Caki2 (cell line): ENCODE results near the gene MRM3. TPM values are rescaled to one million over a fixed set of nuclear protein-coding genes. Genes with fewer than 3 reads are reported as not detected.
A peak's percentile ranks its signal among the peaks of the same experiment; 100 is the strongest.
"Not testable (repeated sequence)": the region's sequence is repeated elsewhere in the genome, so short reads cannot be mapped to it uniquely, and the experiment has no call there.

Experiments
- DNase-seq: peaks from one replicate; pipeline ENCODE4 v3.0.0-alpha.2; 2015; ENCODE audit warnings: low read depth
- in situ Hi-C: cut with HindIII; loops from 2 replicates; pipeline ENCODE4 v1.10.0; 2016; ENCODE audit warnings: low sequenced_read_pairs, low pct_unique_long_range_greater_than_20kb, mixed read lengths
- total RNA-seq: library from RNA; depleted of rRNA; stranded (reverse); fragments of >200 nt; shearing (Covaris generic); gene quantifications from 2 replicates; pipeline ENCODE4 v1.2.3, GENCODE V29; 2014; ENCODE audit warnings: low replicate concordance

Gene MRM3
- total RNA-seq, 1 experiment from 2014 or later, result 36.2 TPM

- in situ Hi-C loops, result no loop called here
- no peak for DNase-seq
Measured at GRCh38 chr17:806346-806745, 24.2 kb downstream of the MRM3 start.

- in situ Hi-C loops, result no loop called here
- no peak for DNase-seq
Measured at GRCh38 chr17:806781-807522, 24.8 kb downstream of the MRM3 start.

GRCh38 chr17:807523-808294 is 25.6 kb downstream of the MRM3 start:
- no peak for DNase-seq
- in situ Hi-C loops, result no loop called here

GRCh38 chr17:811051-811784 is 29.1 kb downstream of the MRM3 start:
- in situ Hi-C loops, result no loop called here
- no peak for DNase-seq

DNA sequence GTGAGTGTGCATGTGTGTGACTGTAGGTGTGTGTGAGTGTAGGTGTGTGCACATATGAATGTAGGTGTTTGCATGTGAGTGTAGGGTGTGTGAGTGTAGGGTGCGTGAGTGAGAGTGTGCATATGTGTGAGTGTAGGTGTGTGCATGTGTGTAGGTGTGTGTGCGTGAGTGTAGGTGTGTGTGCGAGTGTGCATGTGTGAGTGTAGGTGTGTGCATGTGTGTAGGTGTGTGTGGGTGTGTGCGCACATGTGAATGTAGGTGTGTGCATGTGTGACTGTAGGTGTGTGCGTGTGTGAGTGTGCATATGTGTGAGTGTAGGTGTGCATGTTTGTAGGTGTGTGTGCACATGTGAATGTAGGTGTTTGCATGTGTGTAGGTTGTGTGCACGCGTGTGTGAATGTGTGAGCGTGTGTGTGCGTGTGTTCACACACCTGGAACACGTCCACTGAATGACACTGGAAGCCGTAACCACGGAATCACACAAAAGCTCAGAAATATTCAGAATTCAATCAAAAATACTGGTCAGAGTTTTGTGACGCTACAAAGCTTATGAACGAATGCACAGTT is 30.6 kb downstream of the MRM3 start:
- no peak for DNase-seq
- in situ Hi-C loops, result no loop called here

- DNase-seq, result no peak
- in situ Hi-C loops, result no loop called here
Measured at GRCh38 chr17:814371-814770, 32.2 kb downstream of the MRM3 start.

GRCh38 chr17:819251-819650 is 37.1 kb downstream of the MRM3 start:
- no peak for DNase-seq
- in situ Hi-C loops, result no loop called here

GRCh38 chr17:823501-823902 is 41.3 kb downstream of the MRM3 start:
- DNase-seq, result no peak
- in situ Hi-C loops, result no loop called here

- in situ Hi-C loops, result no loop called here
- no peak for DNase-seq
Measured at GRCh38 chr17:824378-824777, 42.2 kb downstream of the MRM3 start.

DNA sequence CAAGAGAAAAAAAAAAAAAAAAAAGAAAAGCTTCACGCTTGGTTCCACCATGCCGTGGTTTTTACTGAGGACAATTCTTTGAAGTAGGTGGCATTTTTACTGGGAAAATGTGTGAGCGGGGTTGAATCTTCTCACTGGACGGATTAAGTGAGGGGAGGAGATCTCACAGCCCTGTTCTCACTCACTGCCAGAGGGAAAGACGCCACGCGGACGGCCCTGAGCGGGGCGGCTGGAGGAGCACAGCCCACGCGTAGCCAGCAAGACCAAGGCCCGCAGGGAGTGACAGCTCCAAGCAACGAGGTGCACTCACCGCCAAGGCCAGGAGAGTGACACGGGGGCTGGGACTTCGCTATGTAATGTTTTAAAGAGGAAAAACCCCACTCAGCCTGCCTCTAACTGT is 43.1 kb downstream of the MRM3 start:
- DNase-seq, result no peak
- in situ Hi-C loops, result no loop called here

- in situ Hi-C loops, result no loop called here
- no peak for DNase-seq
Measured at GRCh38 chr17:826778-827177, 44.6 kb downstream of the MRM3 start.

- DNase-seq, result no peak
- in situ Hi-C loops, result no loop called here
Measured at GRCh38 chr17:828761-829160, 46.6 kb downstream of the MRM3 start.

DNA sequence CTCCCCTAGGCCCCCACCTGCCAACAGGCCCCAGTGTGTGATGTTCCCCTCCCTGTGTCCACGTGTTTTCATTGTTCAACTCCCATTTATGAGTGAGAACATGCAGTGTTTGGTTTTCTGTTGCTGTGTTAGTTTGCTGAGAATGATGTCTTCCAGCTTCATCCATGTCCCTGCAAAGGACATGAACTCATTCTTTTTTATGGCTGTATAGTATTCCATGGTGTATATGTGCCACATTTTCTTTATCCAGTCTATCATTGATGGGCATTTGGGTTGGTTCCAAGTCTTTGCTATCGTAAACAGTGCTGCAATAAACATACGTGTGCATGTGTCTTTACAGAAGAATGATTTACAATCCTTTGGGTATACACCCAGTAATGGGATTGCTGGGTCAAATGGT is 47.5 kb downstream of the MRM3 start:
- in situ Hi-C loops, result not testable (repeated sequence)

GRCh38 chr17:830381-830780 is 48.2 kb downstream of the MRM3 start:
- in situ Hi-C loops, result no loop called here
- no peak for DNase-seq

More for the DNA sequence above, 47.5 kb downstream of the MRM3 start:
- not testable (repeated sequence) for DNase-seq

DNA sequence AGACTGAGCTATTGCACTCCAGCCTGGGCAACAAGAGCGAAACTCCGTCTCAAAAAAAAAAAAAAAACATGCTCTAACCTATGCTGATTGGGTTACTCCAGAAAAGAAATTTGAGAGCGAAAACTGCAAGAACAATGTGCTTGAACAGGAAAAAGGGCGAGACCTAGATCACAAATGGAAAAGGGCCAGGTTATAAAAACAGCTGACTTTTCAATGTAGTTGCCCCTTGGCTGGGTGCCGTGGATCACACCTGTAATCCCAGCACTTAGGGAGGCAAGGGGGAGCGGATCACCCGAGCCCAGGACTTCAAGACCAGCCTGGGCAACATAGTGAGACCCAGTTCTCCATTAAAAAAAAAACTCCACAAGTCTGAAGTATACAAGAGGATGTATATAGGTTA is 48.8 kb downstream of the MRM3 start:
- in situ Hi-C loops, result no loop called here
- DNase-seq, result no peak

DNA sequence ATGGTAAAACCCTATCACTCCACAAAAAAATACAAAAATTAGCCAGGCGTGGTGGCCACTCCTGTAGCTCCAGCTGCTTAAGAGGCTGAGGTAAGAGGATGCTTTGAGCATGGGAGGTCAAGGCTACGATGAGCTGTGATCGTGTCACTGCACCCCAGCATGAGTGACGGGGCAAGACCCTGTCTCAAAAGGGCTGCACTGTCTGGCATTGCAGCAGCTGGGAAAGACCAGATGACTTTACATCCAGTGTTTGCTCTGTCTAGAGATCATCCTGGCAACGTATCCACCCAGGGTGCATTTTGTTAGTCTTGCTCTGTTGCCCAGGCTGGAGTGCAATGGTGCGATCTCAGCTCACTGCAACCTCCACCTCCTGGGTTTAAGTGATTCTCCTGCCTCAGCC is 52.0 kb downstream of the MRM3 start:
- DNase-seq, result peak; percentile 18
- in situ Hi-C loops, result no loop called here

GRCh38 chr17:835263-835662 is 53.1 kb downstream of the MRM3 start:
- peak; percentile 65 for DNase-seq
- in situ Hi-C loops, result no loop called here

DNA sequence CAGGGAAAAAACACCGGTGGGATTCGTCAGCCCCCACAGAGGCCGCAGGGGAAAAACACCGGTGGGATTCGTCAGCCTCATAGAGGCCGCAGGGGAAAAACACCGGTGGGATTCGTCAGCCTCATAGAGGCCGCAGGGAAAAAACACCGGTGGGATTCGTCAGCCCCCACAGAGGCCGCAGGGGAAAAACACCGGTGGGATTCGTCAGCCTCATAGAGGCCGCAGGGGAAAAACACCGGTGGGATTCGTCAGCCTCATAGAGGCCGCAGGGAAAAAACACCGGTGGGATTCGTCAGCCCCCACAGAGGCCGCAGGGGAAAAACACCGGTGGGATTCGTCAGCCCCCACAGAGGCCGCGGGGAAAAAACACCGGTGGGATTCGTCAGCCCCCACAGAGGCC is 53.6 kb downstream of the MRM3 start:
- in situ Hi-C loops, result not testable (repeated sequence)

GRCh38 chr17:836151-836550 is 54.0 kb downstream of the MRM3 start:
- in situ Hi-C loops, result no loop called here
- DNase-seq, result no peak

More for the DNA sequence above, 53.6 kb downstream of the MRM3 start:
- DNase-seq, result not testable (repeated sequence)
